Stimulated activated CD8-positive, alpha-beta memory T cell treated with anti-CD3 and anti-CD28 coated beads, Interleukin-4, amount 100 ng/mL, for 4 hours (primary cell): ENCODE measurements around the gene TLCD1.
"Not testable (repeated sequence)": the region's sequence is repeated elsewhere in the genome, so short reads cannot be mapped to it uniquely, and the experiment has no call there.

ENCODE experiments used
- DNase-seq, 2 donors: peaks; one replicate each; pipeline ENCODE4 v3.0.0-alpha.2; 2020; ENCODE audit warnings: low read depth in 2 of 2, low spot score in 1 of 2

The TLCD1 gene

DNA sequence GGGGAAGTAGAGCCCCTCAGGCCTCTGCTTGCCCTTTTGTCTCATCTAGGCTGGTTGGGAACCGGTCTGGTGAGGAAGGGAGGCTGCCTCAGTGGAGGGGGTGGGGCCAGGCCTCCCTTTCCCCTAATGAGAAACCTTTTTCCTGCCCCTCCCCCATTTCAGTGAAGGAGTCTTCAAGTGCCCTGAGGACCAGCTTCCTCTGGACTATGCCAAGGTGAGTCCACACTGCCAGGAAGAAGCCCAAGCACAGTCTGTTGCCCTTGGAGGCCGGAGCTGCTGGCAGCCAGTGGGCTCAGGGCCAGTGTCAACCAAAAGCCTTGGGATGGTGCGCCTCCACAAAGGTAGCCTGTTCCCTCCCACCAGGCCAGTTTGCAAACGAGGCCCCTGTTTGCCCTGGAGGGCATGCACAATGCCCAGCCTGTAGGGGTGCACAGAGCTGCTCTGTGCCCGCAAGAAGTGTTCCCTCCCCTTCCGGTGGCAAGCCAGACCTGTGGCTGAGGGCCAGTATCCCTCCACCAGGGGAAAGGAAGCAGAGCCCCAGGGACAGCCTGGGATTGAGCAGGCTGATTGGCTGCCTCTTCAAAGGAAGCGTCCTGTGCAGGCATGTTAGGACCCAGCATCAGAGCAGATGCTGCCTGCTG is 21.1 kb upstream of the TLCD1 start:
- DNase-seq = no peak

DNA sequence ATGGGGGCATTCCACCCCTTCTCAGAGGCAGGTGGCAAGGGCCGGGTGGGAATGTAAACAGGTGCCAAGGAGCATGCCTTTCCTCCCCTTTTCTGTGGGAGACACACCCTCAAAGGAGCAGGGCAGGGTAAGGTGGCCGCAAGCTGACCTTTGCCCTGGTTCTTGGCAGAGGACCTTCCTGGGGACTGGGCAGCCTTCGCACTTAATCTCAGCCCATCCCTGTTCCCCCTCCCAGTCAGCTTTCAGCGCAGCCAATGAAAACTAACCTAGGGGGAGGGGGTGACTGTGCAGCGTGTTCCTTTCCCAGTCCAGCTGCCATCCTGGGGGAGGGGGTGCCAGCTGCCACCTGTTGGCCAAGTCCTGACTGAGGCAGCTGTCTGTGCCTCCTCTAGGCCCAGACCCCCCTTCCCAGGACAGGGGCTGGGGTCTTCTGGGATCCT is 20.6 kb upstream of the TLCD1 start:
- DNase-seq = no peak

DNA sequence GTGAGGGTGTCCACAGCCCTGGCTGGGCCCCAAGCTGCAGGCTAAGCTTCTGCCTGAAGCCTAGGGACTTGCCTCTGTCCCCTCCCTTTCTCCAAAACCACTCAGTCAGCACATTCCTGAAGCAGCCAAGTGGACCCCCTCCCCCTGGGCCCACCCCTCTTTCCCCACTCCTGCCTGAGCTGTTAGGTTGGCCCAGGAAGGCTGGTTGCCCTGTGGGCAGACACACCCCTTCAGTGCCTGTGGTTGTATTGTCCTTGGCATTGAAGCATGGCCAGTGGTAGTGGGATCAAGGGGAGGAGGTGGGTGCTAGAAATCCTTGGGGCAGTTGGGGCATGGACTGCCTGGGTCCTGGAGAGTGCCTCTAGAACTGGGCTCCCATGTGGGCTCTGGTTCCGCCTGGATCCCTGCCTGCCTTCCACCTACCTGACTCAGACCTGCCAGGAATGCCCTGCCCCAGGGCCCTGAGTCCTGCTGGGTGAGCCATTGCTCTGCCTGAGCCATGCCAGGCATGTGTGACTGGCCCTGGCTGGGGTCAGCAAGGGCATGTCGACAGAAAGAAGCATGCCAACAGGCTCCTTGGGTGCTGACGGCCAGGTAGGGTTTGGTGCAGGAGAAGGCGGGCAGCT is 19.9 kb upstream of the TLCD1 start:
- DNase-seq = no peak

DNA sequence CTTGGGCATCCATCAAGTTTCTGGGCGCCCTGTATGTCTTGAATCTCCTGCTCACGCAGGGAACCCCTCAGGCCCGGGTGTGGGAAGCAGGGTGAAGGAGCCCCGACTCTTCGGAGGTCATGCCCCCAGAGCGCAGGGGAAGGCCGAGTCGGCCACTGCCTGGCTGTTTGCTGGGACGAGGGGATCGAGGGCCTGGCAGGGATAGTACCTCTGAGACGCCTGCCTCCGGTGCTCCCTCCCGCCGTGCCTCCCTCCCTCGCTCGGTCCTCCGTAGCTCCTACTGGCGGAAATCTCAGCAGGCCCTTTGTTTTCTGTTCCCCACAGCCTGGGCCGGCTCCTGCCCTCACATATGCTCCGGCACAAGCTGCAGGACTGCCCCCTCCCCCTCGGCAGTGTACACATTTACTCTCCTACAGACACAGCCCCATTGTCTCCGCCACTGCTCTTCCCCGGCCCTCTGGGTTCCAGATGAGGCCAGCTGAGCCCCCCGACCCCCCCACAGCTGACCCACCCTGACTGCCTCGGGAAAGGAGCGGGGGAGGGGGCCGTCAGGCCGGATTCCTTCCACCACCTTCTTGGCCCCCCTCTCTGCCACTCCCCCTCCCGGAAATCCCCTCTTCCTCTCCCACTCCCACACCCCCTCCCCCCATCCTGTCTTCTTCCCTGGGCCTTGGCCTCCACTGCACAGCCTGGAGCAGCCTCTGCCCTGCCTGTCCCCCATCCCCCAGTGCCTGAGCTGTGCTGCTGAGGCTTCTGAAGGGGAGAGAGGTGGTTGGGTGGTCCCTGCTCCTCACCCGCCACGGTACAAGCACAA is 19.1 kb upstream of the TLCD1 start:
- DNase-seq = no peak

DNA sequence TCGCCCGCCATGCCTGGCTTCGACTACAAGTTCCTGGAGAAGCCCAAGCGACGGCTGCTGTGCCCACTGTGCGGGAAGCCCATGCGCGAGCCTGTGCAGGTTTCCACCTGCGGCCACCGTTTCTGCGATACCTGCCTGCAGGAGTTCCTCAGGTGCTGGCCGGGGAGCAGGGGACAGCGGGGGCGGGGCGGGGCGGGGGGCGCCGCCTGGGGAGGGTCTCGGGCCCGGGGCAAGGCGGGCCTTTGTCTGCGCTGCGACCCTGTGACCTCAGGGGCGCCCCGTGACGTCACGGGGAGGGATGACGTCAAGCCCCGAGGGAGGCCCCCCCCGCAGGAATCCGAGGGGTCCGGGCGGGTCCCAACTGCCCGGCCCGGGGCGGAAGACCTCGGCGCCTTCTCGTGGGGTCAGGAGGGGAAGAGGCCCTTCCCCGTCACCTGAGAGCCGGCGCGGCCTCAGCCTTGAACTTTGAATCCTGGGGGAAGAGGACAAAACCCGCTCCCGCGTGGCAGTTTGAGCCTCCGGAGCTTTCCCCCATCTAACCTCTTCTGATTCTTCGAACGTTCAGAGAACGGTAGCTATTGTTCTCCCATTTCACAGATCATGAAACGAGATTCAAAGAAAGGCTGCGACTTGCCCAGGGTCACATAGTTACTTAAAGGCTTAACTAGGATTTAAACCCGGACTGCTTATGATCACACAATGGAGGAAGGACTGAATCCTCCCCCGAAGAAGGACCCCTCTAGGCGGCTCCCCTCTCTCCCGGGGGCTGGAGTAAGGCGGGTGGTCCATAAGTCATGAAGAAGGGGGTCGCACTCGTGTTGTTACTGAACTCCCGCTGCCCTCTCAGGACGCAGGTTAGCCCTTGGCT is 18.3 kb upstream of the TLCD1 start:
- DNase-seq = peak in 1 of 2 donors; percentile 52

DNA sequence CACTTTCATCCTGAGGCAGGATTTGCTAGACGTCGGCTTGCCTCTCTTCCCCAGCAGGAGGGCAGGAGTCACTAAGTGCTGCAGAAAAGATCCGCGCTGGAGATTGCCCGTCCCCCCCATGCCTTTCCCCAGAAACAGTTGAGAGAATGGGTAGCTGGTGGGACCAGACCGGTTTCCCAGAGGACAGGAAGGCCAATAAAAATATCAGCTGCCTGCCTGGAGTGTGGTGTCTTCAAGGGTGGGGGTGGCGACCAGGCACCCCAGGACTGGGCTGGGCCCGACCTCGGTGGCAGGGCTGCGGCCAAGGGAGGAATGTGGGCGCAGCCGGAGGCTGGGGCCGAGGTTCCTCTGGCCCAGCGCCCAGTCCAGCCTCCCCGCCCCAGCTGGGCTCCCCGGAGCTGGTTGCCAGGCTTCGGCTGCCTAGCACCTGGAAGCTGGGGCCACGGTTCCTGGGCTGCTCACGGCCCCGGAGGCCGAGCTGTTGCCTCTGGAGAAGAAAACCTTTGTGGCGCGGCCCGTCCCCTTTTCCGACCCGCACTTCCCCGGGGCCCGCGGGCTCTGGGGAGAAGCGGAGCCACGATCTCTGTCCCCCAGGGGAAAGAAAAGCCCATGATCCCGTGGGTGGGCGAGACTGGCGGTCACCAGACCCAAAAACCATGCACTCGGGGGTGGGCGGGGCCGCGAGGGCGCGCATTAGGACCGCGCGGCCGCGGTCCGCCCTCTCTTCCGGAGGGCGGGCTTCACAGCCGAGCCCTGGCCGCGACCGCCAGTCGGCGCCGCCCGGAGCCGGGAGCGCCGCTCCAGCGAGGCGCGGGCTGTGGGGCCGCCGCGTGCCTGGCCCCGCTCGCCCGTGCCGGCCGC is 17.4 kb upstream of the TLCD1 start, which contains the start of gene TRAF4:
Gene TRAF4 (plus strand): TSS at position 769 of the 861 bp plus-strand sequence. CDS start 102 bp downstream, outside the sequence.
- DNase-seq = peak in 1 of 2 donors; percentile 70

DNA sequence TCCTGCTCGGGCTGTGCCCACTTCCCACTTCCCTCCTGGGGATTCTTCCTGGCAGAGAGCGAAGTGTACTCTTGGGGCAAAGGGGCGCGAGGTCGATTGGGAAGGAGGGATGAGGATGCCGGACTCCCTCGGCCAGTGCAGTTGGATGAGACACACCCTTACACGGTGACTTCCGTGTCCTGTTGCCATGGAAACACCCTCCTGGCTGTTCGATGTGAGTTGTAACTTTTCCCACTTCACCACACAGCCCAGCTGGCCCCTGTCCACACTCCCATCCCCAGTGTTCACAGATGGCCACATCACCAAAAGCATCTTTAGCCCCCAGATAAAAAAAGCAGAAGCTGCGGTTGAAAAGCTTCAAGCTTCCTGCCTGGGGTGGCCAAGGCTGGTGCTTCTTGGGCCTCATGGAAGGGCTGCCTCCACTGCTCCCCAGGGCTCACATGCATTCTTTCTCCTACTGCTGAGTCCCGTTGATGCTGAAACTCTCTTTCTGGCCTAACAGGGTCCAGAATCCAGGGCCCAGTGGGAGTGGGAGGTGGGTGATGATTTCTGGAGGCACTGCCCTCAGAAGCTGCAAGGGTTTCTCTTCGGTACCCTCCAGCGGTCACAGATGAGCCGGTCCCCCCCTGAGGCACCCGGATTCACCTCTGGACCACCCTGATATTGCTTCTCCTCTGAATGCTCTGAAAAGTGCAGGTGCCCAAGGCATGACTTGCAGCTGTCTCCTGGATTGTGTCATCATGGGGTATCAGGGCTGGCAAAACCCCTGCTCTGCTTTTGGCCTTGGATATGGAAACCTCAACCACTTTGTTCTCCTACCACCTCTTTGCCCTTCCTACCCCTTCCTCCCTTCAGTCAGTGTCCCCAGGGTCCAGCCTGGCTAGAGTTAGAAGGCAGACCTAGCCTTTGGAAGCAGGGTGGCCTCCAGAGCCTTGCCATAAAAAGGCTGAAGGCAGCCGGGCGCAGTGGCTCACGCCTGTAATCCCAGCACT is 15.6 kb upstream of the TLCD1 start:
- DNase-seq = no peak

DNA sequence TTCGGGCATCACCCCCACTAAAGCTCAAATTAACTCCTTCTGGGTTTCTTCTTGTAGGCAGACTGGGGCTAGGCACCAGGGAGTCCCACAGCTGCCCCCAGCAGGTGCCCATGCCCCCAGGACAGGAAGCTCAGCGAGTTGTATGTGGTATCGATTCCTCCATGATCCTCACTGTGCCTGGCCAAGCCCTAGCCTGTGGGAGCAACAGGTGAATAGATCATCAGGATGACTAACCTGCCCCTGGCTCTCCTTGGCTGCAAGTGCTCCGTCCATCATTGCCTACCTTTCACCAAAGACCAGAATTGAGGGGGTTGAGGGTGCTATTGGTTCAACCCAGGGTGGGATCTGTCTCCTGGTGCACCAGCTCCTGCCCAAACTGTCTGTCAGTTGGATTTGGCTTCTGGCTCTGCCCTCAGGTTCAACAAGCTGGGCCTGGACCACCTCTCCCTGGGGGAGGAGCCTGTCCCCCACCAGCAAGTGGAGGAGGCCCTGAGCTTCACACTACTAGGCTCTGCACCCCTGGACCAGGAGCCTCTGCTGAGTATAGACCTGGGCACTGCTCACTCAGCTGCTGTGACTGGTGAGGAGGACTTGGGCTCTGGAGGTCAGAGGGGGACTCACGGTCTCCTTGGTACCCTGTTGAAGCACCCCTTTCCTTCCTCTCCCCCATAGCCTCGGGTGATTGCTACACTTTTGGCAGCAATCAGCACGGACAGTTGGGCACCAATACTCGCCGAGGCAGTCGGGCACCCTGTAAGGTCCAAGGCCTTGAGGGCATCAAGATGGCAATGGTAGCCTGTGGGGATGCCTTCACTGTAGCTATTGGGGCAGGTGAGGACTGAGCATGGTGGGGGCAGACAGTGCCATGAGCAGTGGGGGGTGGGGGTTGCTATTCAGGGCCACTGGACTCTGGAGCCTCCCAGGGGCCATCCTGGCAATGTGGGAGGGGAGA is 14.6 kb upstream of the TLCD1 start:
- DNase-seq = no peak

DNA sequence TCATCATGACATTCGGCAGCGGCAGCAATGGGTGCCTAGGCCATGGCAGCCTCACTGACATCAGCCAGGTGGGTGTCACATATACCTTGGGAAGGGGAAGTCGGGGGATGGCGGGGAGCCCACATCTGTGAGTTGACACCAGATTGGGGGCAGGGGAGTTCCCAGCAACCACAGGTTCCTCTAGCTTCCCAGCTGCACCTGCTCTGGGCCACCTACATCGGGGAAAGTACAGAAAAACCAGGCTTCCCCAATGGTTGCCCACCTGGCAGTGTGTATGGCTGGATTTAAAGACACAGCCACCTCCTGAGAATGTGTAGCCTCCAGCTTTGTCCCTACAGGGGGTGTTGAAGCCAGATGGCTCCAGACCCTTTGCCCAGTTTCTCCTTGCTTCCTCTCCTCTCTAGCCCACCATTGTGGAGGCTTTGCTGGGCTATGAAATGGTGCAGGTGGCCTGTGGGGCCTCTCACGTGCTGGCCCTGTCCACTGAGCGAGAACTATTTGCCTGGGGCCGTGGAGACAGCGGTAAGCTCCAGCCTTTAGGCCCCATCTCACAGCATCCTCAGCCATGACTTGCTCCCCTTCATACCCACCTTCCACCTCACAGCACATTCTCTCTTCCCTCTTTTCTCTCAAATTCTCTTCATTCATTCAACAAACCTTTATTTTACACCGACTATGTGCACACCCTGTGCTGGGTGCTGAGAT is 12.8 kb upstream of the TLCD1 start:
- DNase-seq = peak; percentile 54 to 67

DNA sequence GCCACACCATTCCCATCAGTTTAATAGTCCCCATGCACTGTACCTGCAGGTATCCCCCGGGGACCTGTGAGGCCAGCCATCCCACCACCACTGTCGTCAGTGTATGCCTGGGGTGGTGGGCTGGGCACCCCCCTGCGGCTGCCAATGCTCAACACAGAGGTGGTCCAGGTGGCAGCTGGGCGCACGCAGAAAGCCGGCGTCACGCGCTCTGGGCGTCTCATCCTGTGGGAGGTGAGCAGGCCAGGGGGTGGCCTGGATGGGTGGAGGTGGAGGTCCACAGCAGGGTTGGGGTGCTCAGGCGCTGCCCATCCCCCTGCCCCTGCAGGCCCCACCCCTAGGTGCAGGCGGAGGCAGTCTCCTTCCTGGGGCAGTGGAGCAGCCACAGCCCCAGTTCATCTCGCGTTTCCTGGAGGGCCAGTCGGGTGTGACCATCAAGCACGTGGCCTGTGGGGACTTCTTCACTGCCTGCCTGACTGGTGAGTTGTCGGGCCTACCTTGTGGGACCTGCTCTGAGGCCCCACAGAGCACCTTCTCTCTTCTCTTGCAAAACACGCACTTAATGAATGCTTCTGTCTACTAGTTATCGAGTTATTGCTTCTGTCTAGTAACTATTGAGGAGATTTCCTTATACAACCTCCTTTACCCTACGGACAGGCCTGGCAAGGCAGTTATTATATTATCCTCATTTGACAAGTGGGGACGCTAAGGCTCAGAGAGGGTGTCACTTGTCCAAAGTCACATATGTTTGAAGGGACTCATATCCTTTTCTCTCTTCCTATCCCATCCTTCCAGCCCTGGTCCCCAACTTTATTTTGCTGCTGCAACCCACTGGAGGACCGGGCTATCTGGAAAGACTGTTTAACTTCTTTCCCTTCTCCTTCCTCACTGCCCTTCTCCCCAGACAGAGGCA is 12.0 kb upstream of the TLCD1 start:
- no peak for DNase-seq

DNA sequence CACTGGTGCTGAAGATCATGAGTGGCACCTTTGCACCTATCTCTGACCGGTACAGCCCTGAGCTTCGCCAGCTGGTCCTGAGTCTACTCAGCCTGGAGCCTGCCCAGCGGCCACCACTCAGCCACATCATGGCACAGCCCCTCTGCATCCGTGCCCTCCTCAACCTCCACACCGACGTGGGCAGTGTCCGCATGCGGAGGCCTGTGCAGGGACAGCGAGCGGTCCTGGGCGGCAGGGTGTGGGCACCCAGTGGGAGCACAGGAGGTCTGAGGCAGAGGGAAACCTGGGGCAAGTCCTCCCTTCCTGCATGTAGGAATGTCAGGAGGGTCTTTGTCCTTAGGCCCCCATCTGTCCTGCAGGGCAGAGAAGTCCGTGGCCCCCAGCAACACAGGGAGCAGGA is 11.3 kb upstream of the TLCD1 start:
- no peak for DNase-seq

DNA sequence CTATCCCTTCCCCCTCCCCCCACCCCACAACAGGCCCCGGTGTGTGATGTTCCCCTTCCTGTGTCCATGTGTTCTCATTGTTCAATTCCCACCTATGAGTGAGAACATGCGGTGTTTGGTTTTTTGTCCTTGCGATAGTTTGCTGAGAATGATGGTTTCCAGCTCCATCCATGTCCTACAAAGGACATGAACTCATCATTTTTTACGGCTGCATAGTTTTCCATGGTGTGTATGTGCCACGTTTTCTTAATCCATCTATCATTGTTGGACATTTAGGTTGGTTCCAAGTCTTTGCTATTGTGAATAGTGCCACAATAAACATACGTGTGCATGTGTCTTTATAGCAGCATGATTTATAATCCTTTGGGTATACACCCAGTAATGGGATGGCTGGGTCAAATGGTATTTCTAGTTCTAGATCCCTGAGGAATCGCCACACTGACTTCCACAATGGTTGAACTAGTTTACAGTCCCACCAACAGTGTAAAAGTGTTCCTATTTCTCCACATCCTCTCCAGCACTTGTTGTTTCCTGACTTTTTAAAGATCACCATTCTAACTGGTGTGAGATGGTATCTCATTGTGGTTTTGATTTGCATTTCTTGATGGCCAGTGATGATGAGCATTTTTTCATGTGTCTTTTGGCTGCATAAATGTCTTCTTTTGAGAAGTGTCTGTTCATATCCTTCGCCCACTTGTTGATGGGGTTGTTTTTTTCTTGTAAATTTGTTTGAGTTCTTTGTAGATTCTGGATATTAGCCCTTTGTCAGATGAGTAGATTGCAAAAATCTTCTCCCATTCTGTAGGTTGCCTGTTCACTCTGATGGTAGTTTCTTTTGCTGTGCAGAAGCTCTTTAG is 10.1 kb upstream of the TLCD1 start:
- not testable (repeated sequence) for DNase-seq

DNA sequence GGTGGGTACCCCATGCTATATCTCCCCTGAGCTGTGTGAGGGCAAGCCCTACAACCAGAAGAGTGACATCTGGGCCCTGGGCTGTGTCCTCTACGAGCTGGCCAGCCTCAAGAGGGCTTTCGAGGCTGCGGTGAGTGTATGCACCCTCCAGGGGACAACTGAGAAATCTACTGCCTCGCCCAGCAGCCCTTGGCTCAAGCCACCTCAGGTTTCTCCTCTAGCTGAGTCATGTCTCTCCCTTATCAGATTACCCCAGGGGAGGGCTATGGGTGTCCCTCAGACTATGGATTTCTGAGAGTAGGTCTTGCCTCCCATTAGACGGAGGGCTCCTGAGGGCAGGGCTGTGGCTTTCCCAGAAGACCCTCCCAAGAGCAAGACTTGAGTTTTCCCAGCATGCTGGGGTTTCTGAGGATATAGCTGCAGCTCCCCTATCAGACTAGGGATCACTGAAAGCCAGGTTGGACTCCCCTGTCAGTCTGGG is 9.2 kb upstream of the TLCD1 start:
- no peak for DNase-seq

DNA sequence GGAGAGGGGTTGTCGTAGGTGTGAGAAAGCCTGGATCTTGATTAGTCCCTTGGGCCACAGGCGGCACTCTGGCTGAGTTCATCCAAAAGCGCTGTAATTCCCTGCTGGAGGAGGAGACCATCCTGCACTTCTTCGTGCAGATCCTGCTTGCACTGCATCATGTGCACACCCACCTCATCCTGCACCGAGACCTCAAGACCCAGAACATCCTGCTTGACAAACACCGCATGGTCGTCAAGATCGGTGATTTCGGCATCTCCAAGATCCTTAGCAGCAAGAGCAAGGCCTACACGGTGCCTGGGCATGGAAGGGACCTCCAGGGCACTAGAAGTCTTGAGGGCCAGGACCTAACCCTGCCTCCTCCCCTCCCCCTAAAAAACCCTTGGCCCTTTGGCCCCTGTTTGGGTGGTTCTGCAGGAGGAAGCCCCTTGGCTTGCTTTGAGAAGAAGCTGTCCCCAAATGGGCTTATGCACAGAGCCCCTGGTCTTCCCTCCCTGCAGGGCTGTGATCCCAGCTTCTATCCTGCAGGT is 8.7 kb upstream of the TLCD1 start:
- no peak for DNase-seq

DNA sequence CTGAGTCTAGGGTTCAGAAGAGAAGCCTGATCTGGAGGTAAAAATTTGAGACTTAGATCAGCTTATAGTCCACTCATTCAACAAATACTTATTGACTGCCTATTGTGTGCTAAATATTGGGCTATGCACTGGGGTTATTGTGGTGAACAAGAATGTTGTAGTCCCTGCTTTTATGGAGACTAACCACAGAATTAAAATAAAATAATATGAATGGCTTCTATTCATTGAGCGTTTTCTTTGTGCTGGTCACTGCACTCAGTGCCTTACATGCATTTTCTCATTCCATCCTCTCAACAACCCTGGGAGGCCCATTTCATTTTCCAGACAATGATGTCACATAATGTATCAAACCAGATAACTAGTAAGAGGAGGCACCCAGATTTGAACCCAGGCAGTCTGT is 7.3 kb upstream of the TLCD1 start:
- no peak for DNase-seq
